ENCODE results near the gene TUBGCP6.
A peak's percentile ranks its signal among the peaks of the same experiment; 100 is the strongest.

GRCh38 chr22:50274311-50274710, 29.5 kb upstream of the TUBGCP6 start:
- TF ChIP-seq CTCF (IDR thresholded peaks at IDR 0.05; ENCODE audit: poor library complexity) = peak; percentile 49
- no peak for TF ChIP-seq EZH2 (IDR thresholded peaks at IDR 0.05; ENCODE audit: borderline replicate concordance)

Measured in hepatocyte (in vitro differentiated cells).